Fibroblast of lung (primary cell): ENCODE data around the gene DEDD2. TPM values are rescaled to one million over a fixed set of nuclear protein-coding genes. Genes with fewer than 3 reads are reported as not detected.

Experiments used
- DNase-seq, 2 donors: peaks; one replicate each; pipeline versions ENCODE4 v3.0.0 to v3.0.0-alpha.2; 2010; ENCODE audit warnings: low read depth in 2 of 2
- H2AFZ ChIP-seq: 2 replicates; pipeline ENCODE4 v1.5.1; 2012; ENCODE audit warnings: low read length, control low read depth, inconsistent platforms
- H3K27ac ChIP-seq: 2 replicates; pipeline ENCODE4 v1.5.1; 2011; ENCODE audit warnings: low read length, control low read depth; ENCODE audit not compliant: insufficient read depth
- H3K27me3 ChIP-seq: 2 replicates; pipeline ENCODE4 v1.5.1; 2011; ENCODE audit warnings: mild to moderate bottlenecking, low read length; ENCODE audit not compliant: control insufficient read depth, insufficient read depth
- H3K36me3 ChIP-seq: 2 replicates; pipeline ENCODE4 v1.5.1; 2011; ENCODE audit warnings: low read length; ENCODE audit not compliant: control insufficient read depth, insufficient read depth
- H3K4me1 ChIP-seq: 2 replicates; pipeline ENCODE4 v1.5.1; 2011; ENCODE audit warnings: low read length; ENCODE audit not compliant: control insufficient read depth, insufficient read depth; ENCODE audit errors: extremely low read depth
- H3K4me2 ChIP-seq: 2 replicates; pipeline ENCODE4 v1.5.1; 2011; ENCODE audit warnings: low read length, control low read depth; ENCODE audit not compliant: insufficient read depth; ENCODE audit errors: extremely low read depth
- H3K4me3 ChIP-seq, 4 experiments: fragments of 200-600 bp in 1 of 4; sonication (generic) in 1 of 4; replicated peaks in 1 of 4; 2 replicates each; pipeline ENCODE4 v1.5.1; 2011 to 2016; ENCODE audit warnings: low read length in 4 of 4, low read depth in 3 of 4, mild to moderate bottlenecking in 3 of 4, control low read depth in 2 of 4, inconsistent platforms in 1 of 4, mixed read lengths in 1 of 4; ENCODE audit not compliant: insufficient read depth in 1 of 4; ENCODE audit errors: control extremely low read depth in 1 of 4
- H3K79me2 ChIP-seq: 2 replicates; pipeline ENCODE4 v1.5.1; 2012; ENCODE audit warnings: mild to moderate bottlenecking, low read length, inconsistent platforms; ENCODE audit not compliant: control insufficient read depth, insufficient read depth
- H3K9ac ChIP-seq: 2 replicates; pipeline ENCODE4 v1.5.1; 2011; ENCODE audit warnings: mild to moderate bottlenecking, low read length, control low read depth; ENCODE audit not compliant: insufficient read depth
- H3K9me3 ChIP-seq: 2 replicates; pipeline ENCODE4 v1.5.1; 2012; ENCODE audit warnings: low read depth, low read length; ENCODE audit not compliant: control insufficient read depth, insufficient read depth
- H4K20me1 ChIP-seq: 2 replicates; pipeline ENCODE4 v1.5.1; 2011; ENCODE audit warnings: low read length; ENCODE audit not compliant: control insufficient read depth, insufficient read depth; ENCODE audit errors: extremely low read depth
- EZH2 ChIP-seq: IDR thresholded peaks from 2 replicates; pipeline ENCODE4 v1.5.1; 2012; ENCODE audit warnings: low read length, control low read depth, mild to moderate bottlenecking; ENCODE audit errors: missing control alignments
- polyA plus RNA-seq, 2 donors: library from polyadenylated mRNA; depleted of rRNA in 1 of 2; stranded (reverse) in 1 of 2; unstranded in 1 of 2; fragments of >200 nt; gene quantifications; 2 replicates each; pipeline ENCODE4 v1.2.1, GENCODE V29; 2011 to 2012; ENCODE audit warnings: missing spikeins in 1 of 2
- total RNA-seq: library from RNA; depleted of rRNA; stranded (reverse); fragments of >200 nt; gene quantifications from 2 replicates; pipeline ENCODE4 v1.2.1, GENCODE V29; 2014
- TF ChIP-seq, protein P1 (sequence below), 2 donors: IDR thresholded peaks in 1 of 2; conservative IDR thresholded peaks in 1 of 2; 1 replicate in 1 of 2; 2 replicates in 1 of 2; pipeline ENCODE4 v1.5.1; 2011 to 2012; ENCODE audit warnings: low read length in 2 of 2, control low read depth in 1 of 2, inconsistent platforms in 1 of 2, low read depth in 1 of 2, mild to moderate bottlenecking in 1 of 2

Gene DEDD2
- total and polyA plus RNA-seq, 2 donors (not counting 1 experiment from before 2014, with no cell fraction given), result 10.0 to 17.8 TPM

DNA sequence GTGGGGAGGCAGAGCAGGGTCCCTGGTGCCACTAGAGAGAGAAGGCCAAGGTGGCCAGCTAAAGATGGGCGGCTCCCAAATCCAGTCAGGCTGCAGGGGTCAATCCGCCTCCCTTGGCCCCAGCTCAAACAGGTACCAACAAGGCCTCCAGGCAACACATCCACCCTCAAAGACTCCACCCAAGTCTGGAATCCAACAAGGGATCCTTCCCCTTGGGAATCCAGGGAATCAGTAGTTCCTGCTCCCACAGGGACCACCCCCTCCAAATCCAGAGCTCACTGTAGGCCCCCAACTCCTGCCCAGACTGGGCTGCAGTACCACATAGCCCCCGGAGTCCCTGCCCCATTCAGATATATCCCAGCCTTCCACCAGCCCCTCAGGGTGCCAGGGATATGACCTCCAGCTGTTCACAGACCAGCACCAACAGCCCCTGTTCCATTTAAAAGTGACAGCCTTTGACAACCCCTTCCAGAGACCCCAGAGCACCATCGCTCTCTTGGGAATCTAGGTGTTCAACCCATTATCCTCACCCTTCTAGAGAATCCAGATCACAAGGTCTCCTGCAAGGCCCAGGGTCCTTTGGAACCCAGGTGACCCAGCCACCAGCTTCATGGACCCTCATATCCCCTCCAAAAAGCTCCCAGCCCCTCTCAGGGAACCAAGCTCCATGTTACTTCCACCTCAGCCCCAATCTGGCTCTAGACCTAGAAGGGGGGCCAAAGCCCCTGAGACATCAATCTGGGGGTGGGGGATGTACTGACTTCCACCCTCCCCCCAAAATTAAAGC lies 34.3 kb upstream of the DEDD2 start:
- Histone ChIP-seq H3K27me3 (no peaks in the 10 kb centered on the region), H3K27ac (peak overlapping the region; percentile 82), H3K9ac (peak overlapping the region; percentile 50), H3K4me2 (peak overlapping the region; percentile 68), H3K4me1 (peaks cover 27% of the 10 kb centered on the region), H3K79me2 (peaks cover 60% of the 10 kb centered on the region), H2AFZ (no peak overlapping the region), H3K36me3 (peaks cover 13% of the 10 kb centered on the region), H3K4me3 (peak overlapping the region; percentile 36 to 97 (median 60)), H3K9me3 (no peaks in the 10 kb centered on the region), H4K20me1 (no peaks in the 10 kb centered on the region)
- TF ChIP-seq, protein P1, sequence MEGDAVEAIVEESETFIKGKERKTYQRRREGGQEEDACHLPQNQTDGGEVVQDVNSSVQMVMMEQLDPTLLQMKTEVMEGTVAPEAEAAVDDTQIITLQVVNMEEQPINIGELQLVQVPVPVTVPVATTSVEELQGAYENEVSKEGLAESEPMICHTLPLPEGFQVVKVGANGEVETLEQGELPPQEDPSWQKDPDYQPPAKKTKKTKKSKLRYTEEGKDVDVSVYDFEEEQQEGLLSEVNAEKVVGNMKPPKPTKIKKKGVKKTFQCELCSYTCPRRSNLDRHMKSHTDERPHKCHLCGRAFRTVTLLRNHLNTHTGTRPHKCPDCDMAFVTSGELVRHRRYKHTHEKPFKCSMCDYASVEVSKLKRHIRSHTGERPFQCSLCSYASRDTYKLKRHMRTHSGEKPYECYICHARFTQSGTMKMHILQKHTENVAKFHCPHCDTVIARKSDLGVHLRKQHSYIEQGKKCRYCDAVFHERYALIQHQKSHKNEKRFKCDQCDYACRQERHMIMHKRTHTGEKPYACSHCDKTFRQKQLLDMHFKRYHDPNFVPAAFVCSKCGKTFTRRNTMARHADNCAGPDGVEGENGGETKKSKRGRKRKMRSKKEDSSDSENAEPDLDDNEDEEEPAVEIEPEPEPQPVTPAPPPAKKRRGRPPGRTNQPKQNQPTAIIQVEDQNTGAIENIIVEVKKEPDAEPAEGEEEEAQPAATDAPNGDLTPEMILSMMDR (conservative IDR thresholded peaks at IDR 0.05 in 1 of 2, IDR thresholded peaks at IDR 0.05 in 1 of 2; ENCODE audit: low read depth in 1 of 2, low read length in 2 of 2), result no peak
- TF ChIP-seq EZH2, result no peak
- DNase-seq, result no peak

GRCh38 chr19:42250666-42251531 lies 33.4 kb upstream of the DEDD2 start:
- peak overlapping the region; percentile 92 for H3K4me2 ChIP-seq
- H3K4me1 ChIP-seq, result peaks cover 35% of the 10 kb centered on the region
- DNase-seq, result peak; percentile 60 to 67

More at GRCh38 chr19:42250666-42251531, 33.4 kb upstream of the DEDD2 start:
- Histone ChIP-seq H4K20me1 (no peaks in the 10 kb centered on the region), H2AFZ (no peak overlapping the region), H3K79me2 (peaks cover 60% of the 10 kb centered on the region), H3K4me3 (peak overlapping the region; percentile 10 to 46 (median 31)), H3K27ac (peak overlapping the region; percentile 82), H3K9ac (peak overlapping the region; percentile 58), H3K27me3 (no peaks in the 10 kb centered on the region), H3K36me3 (peaks cover 15% of the 10 kb centered on the region), H3K9me3 (no peaks in the 10 kb centered on the region)
- TF ChIP-seq, protein P1 (conservative IDR thresholded peaks at IDR 0.05 in 1 of 2, IDR thresholded peaks at IDR 0.05 in 1 of 2; ENCODE audit: low read depth in 1 of 2, low read length in 2 of 2), result no peak
- no peak for TF ChIP-seq EZH2
